Neural progenitor cell (in vitro differentiated cells): ENCODE measurements around the gene FZD4. TPM values are rescaled to one million over a fixed set of nuclear protein-coding genes. Genes with fewer than 3 reads are reported as not detected.
"Not testable (repeated sequence)": the region's sequence is repeated elsewhere in the genome, so short reads cannot be mapped to it uniquely, and the experiment has no call there.

Source experiments
- DNase-seq: peaks from one replicate; pipeline ENCODE4 v3.0.0-alpha.2; 2016; ENCODE audit warnings: low spot score
- H2AFZ ChIP-seq: fragments of 200-600 bp; sonication (generic); replicated peaks from 2 replicates; pipeline ENCODE4 v1.6.1; 2016; ENCODE audit warnings: antibody characterized with exemption
- H3F3A ChIP-seq: fragments of 200-600 bp; sonication (generic); 2 replicates; pipeline ENCODE4 v1.6.1; 2016; ENCODE audit warnings: antibody characterized with exemption, low read depth
- H3K27ac ChIP-seq: fragments of 200-600 bp; sonication (generic); 2 replicates; pipeline ENCODE4 v1.5.1; 2016; ENCODE audit warnings: mild to moderate bottlenecking
- H3K27me3 ChIP-seq: fragments of 200-600 bp; sonication (generic); 2 replicates; pipeline ENCODE4 v1.6.1; 2016; ENCODE audit warnings: mild to moderate bottlenecking, moderate library complexity
- H3K36me3 ChIP-seq: fragments of 200-600 bp; sonication (generic); 2 replicates; pipeline ENCODE4 v1.5.1; 2016
- H3K4me1 ChIP-seq: fragments of 200-600 bp; sonication (generic); 2 replicates; pipeline ENCODE4 v1.6.1; 2016; ENCODE audit warnings: mixed run types
- H3K4me2 ChIP-seq: fragments of 200-600 bp; sonication (generic); 2 replicates; pipeline ENCODE4 v1.6.1; 2016
- H3K4me3 ChIP-seq: fragments of 200-600 bp; sonication (generic); 2 replicates; pipeline ENCODE4 v1.5.1; 2016
- H3K79me2 ChIP-seq: fragments of 200-600 bp; sonication (generic); 2 replicates; pipeline ENCODE4 v1.6.1; 2016; ENCODE audit warnings: low read depth
- H3K9ac ChIP-seq: fragments of 200-600 bp; sonication (generic); 2 replicates; pipeline ENCODE4 v1.6.1; 2016
- H3K9me3 ChIP-seq: fragments of 200-600 bp; sonication (generic); 2 replicates; pipeline ENCODE4 v1.5.1; 2016; ENCODE audit warnings: low read depth
- H4K20me1 ChIP-seq: fragments of 200-600 bp; sonication (generic); 2 replicates; pipeline ENCODE4 v1.6.1; 2016; ENCODE audit warnings: low read depth
- H3K27ac Mint-ChIP-seq: 3 replicates; pipeline ENCODE4 v1.8.0; 2021; ENCODE audit warnings: mixed read lengths
- H3K27me3 Mint-ChIP-seq: 2 replicates; pipeline ENCODE4 v1.8.0; 2022; ENCODE audit warnings: low read depth, mild to moderate bottlenecking, inconsistent platforms, moderate library complexity, mixed read lengths; ENCODE audit not compliant: insufficient read depth
- H3K36me3 Mint-ChIP-seq: 3 replicates; pipeline ENCODE4 v1.8.0; 2021; ENCODE audit warnings: mixed read lengths
- H3K4me1 Mint-ChIP-seq: 3 replicates; pipeline ENCODE4 v1.8.0; 2021; ENCODE audit warnings: mixed read lengths
- H3K4me3 Mint-ChIP-seq: 3 replicates; pipeline ENCODE4 v1.8.0; 2021; ENCODE audit warnings: mild to moderate bottlenecking, moderate library complexity, mixed read lengths
- H3K9me3 Mint-ChIP-seq: 3 replicates; pipeline ENCODE4 v1.8.0; 2020; ENCODE audit warnings: mixed read lengths
- CTCF ChIP-seq: fragments of 200-600 bp; sonication (generic); IDR thresholded peaks from 2 replicates; pipeline ENCODE4 v1.5.1; 2017; ENCODE audit warnings: antibody characterized with exemption, mild to moderate bottlenecking
- EZH2 ChIP-seq: fragments of 200-600 bp; sonication (generic); IDR thresholded peaks from 2 replicates; pipeline ENCODE4 v1.6.1; 2017; ENCODE audit warnings: antibody characterized with exemption, mild to moderate bottlenecking, moderate library complexity
- EZH2phosphoT487 ChIP-seq: fragments of 200-600 bp; sonication (generic); IDR thresholded peaks from 2 replicates; pipeline ENCODE4 v1.6.1; 2017; ENCODE audit warnings: antibody characterized with exemption
- total RNA-seq: library from RNA; depleted of rRNA; stranded (reverse); fragments of >200 nt; gene quantifications from 2 replicates; pipeline ENCODE4 v1.2.3, GENCODE V29; 2015; ENCODE audit warnings: low replicate concordance

Gene FZD4
- total RNA-seq, 1 donor from 2014 or later: 5.8 TPM

- no peaks in the 10 kb centered on the region for H3K9me3 ChIP-seq
- no peak overlapping the region for H3K9ac ChIP-seq
- no peaks in the 10 kb centered on the region for H3F3A ChIP-seq
- no peak for DNase-seq
- TF ChIP-seq CTCF: no peak
- no peak for TF ChIP-seq EZH2phosphoT487
- no peak for TF ChIP-seq EZH2
- Mint-ChIP-seq H3K36me3 (no peaks in the 10 kb centered on the region), H3K9me3 (no peaks in the 10 kb centered on the region), H3K4me3 (no peak overlapping the region), H3K4me1 (peaks cover 17% of the 10 kb centered on the region), H3K27ac (no peak overlapping the region), H3K27me3 (peaks cover 3% of the 10 kb centered on the region)
- no peak overlapping the region for H3K4me3 ChIP-seq
- no peak overlapping the region for H3K4me2 ChIP-seq
- H3K36me3 ChIP-seq: no peaks in the 10 kb centered on the region
- H3K79me2 ChIP-seq: no peaks in the 10 kb centered on the region
- H2AFZ ChIP-seq: peak overlapping the region; percentile 55
- H3K4me1 ChIP-seq: peaks cover 10% of the 10 kb centered on the region
- no peaks in the 10 kb centered on the region for H3K27me3 ChIP-seq
- no peak overlapping the region for H3K27ac ChIP-seq
- no peaks in the 10 kb centered on the region for H4K20me1 ChIP-seq
These were observed 37.8 kb upstream of the FZD4 start for GRCh38 chr11:86993031-86993430.

DNA sequence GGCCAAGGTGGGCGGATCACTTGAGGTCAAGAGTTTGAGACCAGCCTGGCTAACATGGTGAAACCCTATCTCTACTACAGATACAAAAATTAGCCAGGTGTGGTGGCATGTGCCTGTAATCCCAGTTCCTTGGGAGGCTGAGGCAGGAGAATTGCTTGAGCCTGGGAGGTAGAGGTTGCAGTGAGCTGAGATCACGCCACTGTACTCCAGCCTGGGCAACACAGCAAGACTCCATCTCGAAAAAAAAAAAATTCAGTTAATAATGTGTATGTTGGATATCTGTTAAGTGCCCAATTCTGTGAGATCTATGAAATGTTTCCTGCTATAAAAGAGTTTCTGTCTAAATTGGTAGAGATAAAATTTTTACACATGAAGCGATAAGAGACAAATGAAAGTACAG, 37.1 kb upstream of the FZD4 start:
- H3K79me2 ChIP-seq, H3K36me3 Mint-ChIP-seq, H4K20me1 ChIP-seq, H3F3A ChIP-seq, H3K36me3 ChIP-seq, H3K4me3 Mint-ChIP-seq, H3K4me3 ChIP-seq, H3K27me3 Mint-ChIP-seq, H3K9me3 Mint-ChIP-seq, H2AFZ ChIP-seq, H3K27ac ChIP-seq, H3K4me2 ChIP-seq, H3K27me3 ChIP-seq, H3K27ac Mint-ChIP-seq, H3K9ac ChIP-seq, H3K9me3 ChIP-seq, DNase-seq: not testable (repeated sequence)
- H3K4me1 Mint-ChIP-seq: peaks cover 17% of the 10 kb centered on the region
- peaks cover 10% of the 10 kb centered on the region for H3K4me1 ChIP-seq

DNA sequence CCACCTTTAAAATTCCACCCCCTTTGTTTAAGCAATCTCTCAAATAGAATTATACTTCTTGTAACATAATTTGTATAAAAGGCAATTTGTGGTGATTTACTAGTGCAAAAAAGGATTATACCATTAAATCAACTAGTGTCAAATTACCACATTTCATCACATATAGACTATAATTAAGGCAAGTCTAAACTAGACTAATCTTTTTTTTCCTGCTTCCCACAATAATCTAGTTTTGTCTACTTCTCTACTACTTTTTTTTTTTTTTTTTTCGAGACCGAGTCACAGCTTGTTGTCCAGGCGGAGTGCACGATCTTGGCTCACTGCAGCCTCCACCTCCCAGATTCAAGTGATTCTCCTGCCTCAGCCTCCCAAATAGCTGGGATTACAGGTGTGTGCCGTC, 36.1 kb upstream of the FZD4 start:
- no peak overlapping the region for H3K4me2 ChIP-seq
- no peak overlapping the region for H3K9ac ChIP-seq
- H3K4me3 ChIP-seq: no peak overlapping the region
- peaks cover 10% of the 10 kb centered on the region for H3K4me1 ChIP-seq
- H3K27me3 ChIP-seq: no peaks in the 10 kb centered on the region
- Mint-ChIP-seq H3K4me3 (no peak overlapping the region), H3K36me3 (no peaks in the 10 kb centered on the region), H3K27me3 (peaks cover 3% of the 10 kb centered on the region), H3K9me3 (no peaks in the 10 kb centered on the region), H3K4me1 (peaks cover 17% of the 10 kb centered on the region), H3K27ac (no peak overlapping the region)
- no peak for TF ChIP-seq CTCF
- no peaks in the 10 kb centered on the region for H3F3A ChIP-seq
- DNase-seq: no peak
- H3K36me3 ChIP-seq: no peaks in the 10 kb centered on the region
- H4K20me1 ChIP-seq: no peaks in the 10 kb centered on the region
- no peaks in the 10 kb centered on the region for H3K9me3 ChIP-seq
- H3K27ac ChIP-seq: no peak overlapping the region
- H2AFZ ChIP-seq: no peak overlapping the region
- no peaks in the 10 kb centered on the region for H3K79me2 ChIP-seq

DNA sequence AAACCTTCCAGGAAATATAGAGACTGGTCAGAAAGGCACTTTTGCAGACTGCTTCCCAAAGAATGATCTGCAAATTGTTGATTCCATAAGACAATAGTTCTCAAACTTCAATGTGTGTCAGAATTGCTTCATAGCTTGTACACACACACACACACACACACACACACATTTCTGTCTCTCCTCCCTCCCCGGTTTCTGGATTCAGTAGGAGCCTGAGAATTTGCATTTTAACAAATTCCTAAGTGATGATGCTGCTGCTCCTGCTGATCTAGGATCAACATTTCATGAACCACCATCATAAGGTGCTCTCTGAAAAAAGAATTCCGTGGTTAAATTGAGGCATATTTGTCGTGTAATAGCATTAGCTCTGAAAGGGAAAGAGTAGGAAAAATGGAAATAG, 35.3 kb upstream of the FZD4 start:
- H3K4me2 ChIP-seq: no peak overlapping the region
- Mint-ChIP-seq H3K27ac (no peak overlapping the region), H3K36me3 (no peaks in the 10 kb centered on the region)

More for the DNA sequence above, 35.3 kb upstream of the FZD4 start:
- Histone ChIP-seq H2AFZ (no peak overlapping the region), H3K4me3 (no peak overlapping the region), H3K9ac (no peak overlapping the region), H4K20me1 (no peaks in the 10 kb centered on the region), H3K27me3 (no peaks in the 10 kb centered on the region), H3K4me1 (peaks cover 10% of the 10 kb centered on the region), H3K36me3 (no peaks in the 10 kb centered on the region), H3K27ac (no peak overlapping the region), H3F3A (no peaks in the 10 kb centered on the region), H3K79me2 (no peaks in the 10 kb centered on the region), H3K9me3 (no peaks in the 10 kb centered on the region)
- peak; percentile 25 for DNase-seq
- no peaks in the 10 kb centered on the region for H3K9me3 Mint-ChIP-seq
- peaks cover 3% of the 10 kb centered on the region for H3K27me3 Mint-ChIP-seq
- H3K4me1 Mint-ChIP-seq: peaks cover 17% of the 10 kb centered on the region
- TF ChIP-seq CTCF (no peak), EZH2phosphoT487 (no peak), EZH2 (no peak)
- no peak overlapping the region for H3K4me3 Mint-ChIP-seq
